Right lobe of liver (tissue), 6 donors: ENCODE data around the gene CETN1. TPM values are rescaled to one million over a fixed set of nuclear protein-coding genes. Genes with fewer than 3 reads are reported as not detected.

ENCODE experiments used
- ATAC-seq, 4 donors: fragments of 200-7000 bp; cut with Tn5 transposase; one replicate each; pipeline ENCODE4 v1.9.1; 2020; ENCODE audit warnings: mild to moderate bottlenecking in 4 of 4, moderate library complexity in 4 of 4
- DNase-seq, 3 donors: peaks; one replicate each; pipeline ENCODE4 v3.0.0-alpha.2; 2020
- H3K27ac ChIP-seq, 3 donors: fragments of 200-600 bp; one replicate each; pipeline ENCODE4 v1.8.0; 2022
- H3K27me3 ChIP-seq, 2 donors: fragments of 200-600 bp; one replicate each; pipeline ENCODE4 v1.8.0; 2022
- H3K36me3 ChIP-seq, 4 donors: fragments of 200-600 bp; sonication (generic) in 1 of 4; one replicate each; pipeline versions ENCODE4 v1.5.1 to v1.8.0; 2017 to 2022; ENCODE audit warnings: control low read depth in 1 of 4
- H3K4me1 ChIP-seq, 4 donors: fragments of 200-600 bp; sonication (generic) in 1 of 4; one replicate each; pipeline versions ENCODE4 v1.5.1 to v1.8.0; 2017 to 2022; ENCODE audit warnings: control low read depth in 1 of 4
- H3K4me3 ChIP-seq, 3 donors: fragments of 200-600 bp; one replicate each; pipeline ENCODE4 v1.8.0; 2022
- H3K9me3 ChIP-seq, 4 donors: fragments of 200-600 bp; sonication (generic) in 1 of 4; one replicate each; pipeline versions ENCODE4 v1.5.1 to v1.8.0; 2017 to 2022; ENCODE audit warnings: control low read depth in 1 of 4
- CTCF ChIP-seq, 4 donors: fragments of 200-600 bp in 3 of 4; fragments of 450-650 bp in 1 of 4; IDR thresholded peaks; one replicate each; pipeline versions ENCODE4 v1.5.1 to v1.8.0; 2016 to 2022; ENCODE audit warnings: antibody characterized with exemption in 4 of 4, mild to moderate bottlenecking in 2 of 4
- POLR2A ChIP-seq: fragments of 450-650 bp; IDR thresholded peaks from one replicate; pipeline ENCODE4 v1.6.1; 2017; ENCODE audit warnings: antibody characterized with exemption, mild to moderate bottlenecking
- WGBS: methylation state at CpG from one replicate; pipeline ENCODE4 v1.1.6; 2018; ENCODE audit warnings: low coverage, low lambda C conversion rate; ENCODE audit not compliant: insufficient coverage; ENCODE audit errors: missing lambda C conversion rate; 5-methylcytosine and 5-hydroxymethylcytosine counted together
- intact Hi-C, 2 donors: fragments of 100-400 bp; cut with DNase I; formaldehyde crosslinking; loops; one replicate each; pipeline versions ENCODE4 v1.11.2 to v1.14.1; 2022
- total RNA-seq, 6 experiments: library from RNA; depleted of rRNA in 2 of 6; stranded (reverse); fragments of >200 nt in 2 of 6; fragmentation: NEBNext Ultra II Directional in 3 of 6; extraction: Animal tissue kit (Norgen Biotek cat#: 25700) in 3 of 6; gene quantifications; one replicate each; pipeline versions ENCODE4 v1.1.0 to v1.2.4, GENCODE V29; 2016 to 2023
- donor health status: DM: no; HTN: yes; CAD: no.
- donor health status: DM: no; HTN: no; CAD: no.
- donor health status: DM: no; HTN: no; CAD: no.
- donor health status: DM: no; HTN: yes; CAD: no.
- donor health status: DM: no; HTN: yes; CAD: no.

CETN1 gene
- total RNA-seq, 6 experiments from 2014 or later, result not detected

GRCh38 chr18:543447-544078 is 36.6 kb upstream of the CETN1 start:
- intact Hi-C loops, result no loop called here
- WGBS, result 52% methylated on average over 4 of the region's 4 CpGs
- Histone ChIP-seq H3K27me3 (no peaks in the 10 kb centered on the region), H3K27ac (no peak overlapping the region), H3K4me1 (no peaks in the 10 kb centered on the region), H3K36me3 (no peaks in the 10 kb centered on the region), H3K9me3 (no peaks in the 10 kb centered on the region), H3K4me3 (no peak overlapping the region)
- ATAC-seq, result no peak
- DNase-seq, result no peak
- TF ChIP-seq POLR2A (no peak), CTCF (IDR thresholded peaks at IDR 0.05) (no peak)

DNA sequence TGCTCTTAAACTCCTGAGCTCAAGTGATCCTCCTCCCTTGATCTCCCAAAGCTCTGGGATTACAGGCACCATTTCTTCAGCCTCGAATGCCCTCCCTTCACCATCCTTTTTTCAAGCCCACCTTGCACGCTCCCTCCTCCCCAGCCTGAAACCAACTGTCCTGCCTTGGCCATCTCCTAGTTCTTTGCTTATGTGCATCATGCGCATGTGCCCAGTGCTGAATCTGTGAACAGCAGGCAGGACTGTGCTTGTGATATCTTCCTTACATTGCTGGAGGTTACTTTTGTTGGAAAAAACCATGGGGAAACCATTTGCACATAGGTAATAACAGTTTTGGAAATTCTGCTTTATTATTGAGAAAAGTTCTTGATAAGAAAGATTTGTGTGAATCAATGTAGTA is 30.2 kb upstream of the CETN1 start:
- intact Hi-C loops, result no loop called here

GRCh38 chr18:551404-552061 is 28.6 kb upstream of the CETN1 start:
- no peak for TF ChIP-seq POLR2A
- no peak for TF ChIP-seq CTCF (IDR thresholded peaks at IDR 0.05)
- DNase-seq, result no peak
- Histone ChIP-seq H3K27me3 (no peaks in the 10 kb centered on the region), H3K36me3 (no peaks in the 10 kb centered on the region), H3K4me3 (no peak overlapping the region), H3K27ac (no peak overlapping the region), H3K9me3 (no peaks in the 10 kb centered on the region), H3K4me1 (no peaks in the 10 kb centered on the region)
- ATAC-seq, result no peak
- intact Hi-C loops, result no loop called here
- 42% methylated on average over 4 of the region's 4 CpGs for WGBS

More for the DNA sequence above, 30.2 kb upstream of the CETN1 start:
- Histone ChIP-seq H3K9me3 (no peaks in the 10 kb centered on the region), H3K4me1 (no peaks in the 10 kb centered on the region), H3K36me3 (no peaks in the 10 kb centered on the region), H3K4me3 (no peak overlapping the region), H3K27ac (no peak overlapping the region), H3K27me3 (no peaks in the 10 kb centered on the region)
- TF ChIP-seq POLR2A, result no peak
- no peak for TF ChIP-seq CTCF (IDR thresholded peaks at IDR 0.05)
- WGBS, result 73% methylated on average over 3 of the region's 3 CpGs
- DNase-seq (no peak), ATAC-seq (no peak)

GRCh38 chr18:555705-556457 is 24.3 kb upstream of the CETN1 start:
- ATAC-seq, result no peak
- Histone ChIP-seq H3K4me1 (no peaks in the 10 kb centered on the region), H3K27me3 (no peaks in the 10 kb centered on the region), H3K4me3 (no peak overlapping the region), H3K9me3 (no peaks in the 10 kb centered on the region), H3K27ac (no peak overlapping the region), H3K36me3 (no peaks in the 10 kb centered on the region)
- TF ChIP-seq POLR2A (no peak), CTCF (IDR thresholded peaks at IDR 0.05) (no peak)
- intact Hi-C loops, result no loop called here
- no peak for DNase-seq
- WGBS, result 72% methylated on average over 13 of the region's 13 CpGs
